ENCODE measurements around the gene SGO2.

SGO2 gene

DNA sequence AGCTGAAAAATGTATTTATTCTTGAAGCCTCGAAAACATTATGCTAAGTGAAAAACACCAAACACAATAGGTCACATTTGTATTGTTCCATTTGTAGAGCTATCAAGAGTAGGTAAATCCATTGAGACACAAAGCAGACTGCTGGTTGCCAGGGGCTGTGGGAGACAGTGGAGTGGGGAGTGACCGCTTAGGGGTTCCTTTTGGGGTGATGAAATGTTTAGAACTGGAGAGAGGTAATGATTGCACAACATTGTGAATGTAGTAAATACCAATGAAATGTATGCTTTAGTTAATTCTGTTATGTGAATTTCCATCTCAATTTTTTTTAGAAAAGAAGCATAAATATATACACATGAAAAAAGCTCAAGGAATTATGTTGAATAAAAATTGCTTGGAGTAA is 32.0 kb upstream of the SGO2 start:
- Histone ChIP-seq H3K27ac (ENCODE audit: low read length) (no peak overlapping the region), H3K27me3 (ENCODE audit: insufficient read depth, low read length) (no peaks in the 10 kb centered on the region), H3K36me3 (ENCODE audit: insufficient read depth, low read depth, low read length) (no peaks in the 10 kb centered on the region; the same call in 1 of the 2 replicates), H3K9me3 (ENCODE audit: insufficient read depth, low read depth, low read length) (no peaks in the 10 kb centered on the region), H3K9ac (ENCODE audit: low read depth, low read length) (no peak overlapping the region), H3K4me1 (ENCODE audit: insufficient read depth, low read length) (0 out of 2 replicates have a peak, but pooled peaks cover 5% of the 10 kb centered on the region), H3K4me3 (ENCODE audit: low read length) (no peak overlapping the region)

DNA sequence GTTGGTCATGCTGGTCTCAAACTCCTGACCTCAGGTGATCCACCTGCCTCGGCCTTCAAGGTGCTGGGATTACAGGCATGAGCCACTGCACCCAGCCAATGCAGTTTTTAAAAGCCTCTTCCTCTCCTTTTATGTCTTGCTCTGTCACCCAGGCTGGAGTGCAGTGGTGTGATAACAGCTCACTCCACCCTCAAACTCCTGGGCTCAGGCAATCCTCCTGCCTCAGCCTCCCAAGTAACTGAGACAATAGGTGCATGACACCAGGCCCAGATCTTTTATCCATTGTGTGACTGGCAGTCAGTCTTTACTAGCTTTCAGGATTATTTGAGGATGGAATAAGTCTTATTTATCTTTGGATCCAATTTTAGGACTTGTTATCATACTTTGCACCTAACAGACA is 29.3 kb upstream of the SGO2 start:
- H3K36me3 ChIP-seq (ENCODE audit: insufficient read depth, low read depth, low read length) = no peaks in the 10 kb centered on the region; the same call in 1 of the 2 replicates
- H3K4me3 ChIP-seq (ENCODE audit: low read length) = no peak overlapping the region
- H3K27me3 ChIP-seq (ENCODE audit: insufficient read depth, low read length) = no peaks in the 10 kb centered on the region
- H3K9me3 ChIP-seq (ENCODE audit: insufficient read depth, low read depth, low read length) = no peaks in the 10 kb centered on the region
- no peak overlapping the region for H3K27ac ChIP-seq (ENCODE audit: low read length)
- 0 out of 2 replicates have a peak, but pooled peaks cover 5% of the 10 kb centered on the region for H3K4me1 ChIP-seq (ENCODE audit: insufficient read depth, low read length)
- no peak overlapping the region for H3K9ac ChIP-seq (ENCODE audit: low read depth, low read length)

DNA sequence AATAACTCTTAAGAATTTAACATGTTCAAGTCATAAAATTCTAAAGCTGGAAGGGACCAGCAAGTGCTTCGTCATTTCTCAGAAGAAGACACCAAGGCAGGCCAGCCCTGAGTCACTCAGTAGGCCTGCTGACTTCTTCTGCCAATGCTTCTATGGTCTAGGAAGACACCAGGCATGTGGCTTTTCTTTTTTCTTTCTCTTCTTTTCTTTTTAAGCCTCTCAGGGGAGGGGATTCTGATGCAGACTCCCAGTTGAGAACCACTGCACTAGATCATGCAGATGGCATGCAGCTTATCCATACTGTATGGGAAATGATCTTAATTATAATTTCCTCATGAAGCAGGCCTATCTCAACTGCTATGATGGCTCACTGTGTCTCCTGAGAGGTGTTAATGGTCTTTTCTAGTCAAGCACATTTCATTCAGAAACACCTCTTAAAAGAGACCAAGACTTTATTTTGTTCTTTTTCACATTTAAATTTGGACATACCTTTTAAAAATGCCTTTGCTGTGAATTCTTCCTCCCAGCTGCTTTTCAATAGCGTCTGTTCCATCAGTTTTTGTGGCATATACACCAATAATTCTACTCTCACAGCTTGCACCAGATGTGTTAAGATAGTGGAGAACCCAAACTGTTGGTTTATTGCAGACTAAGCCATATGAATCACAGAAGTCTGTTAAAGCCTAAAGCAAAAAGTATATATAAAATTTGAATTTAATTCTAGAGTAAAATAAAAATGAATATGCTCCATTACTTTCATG is 27.4 kb upstream of the SGO2 start:
- Histone ChIP-seq H3K27ac (ENCODE audit: low read length) (no peak overlapping the region), H3K9me3 (ENCODE audit: insufficient read depth, low read depth, low read length) (no peaks in the 10 kb centered on the region), H3K9ac (ENCODE audit: low read depth, low read length) (no peak overlapping the region), H3K4me3 (ENCODE audit: low read length) (no peak overlapping the region), H3K4me1 (ENCODE audit: insufficient read depth, low read length) (0 out of 2 replicates have a peak, but pooled peaks cover 5% of the 10 kb centered on the region), H3K36me3 (ENCODE audit: insufficient read depth, low read depth, low read length) (no peaks in the 10 kb centered on the region; the same call in 1 of the 2 replicates), H3K27me3 (ENCODE audit: insufficient read depth, low read length) (no peaks in the 10 kb centered on the region)

DNA sequence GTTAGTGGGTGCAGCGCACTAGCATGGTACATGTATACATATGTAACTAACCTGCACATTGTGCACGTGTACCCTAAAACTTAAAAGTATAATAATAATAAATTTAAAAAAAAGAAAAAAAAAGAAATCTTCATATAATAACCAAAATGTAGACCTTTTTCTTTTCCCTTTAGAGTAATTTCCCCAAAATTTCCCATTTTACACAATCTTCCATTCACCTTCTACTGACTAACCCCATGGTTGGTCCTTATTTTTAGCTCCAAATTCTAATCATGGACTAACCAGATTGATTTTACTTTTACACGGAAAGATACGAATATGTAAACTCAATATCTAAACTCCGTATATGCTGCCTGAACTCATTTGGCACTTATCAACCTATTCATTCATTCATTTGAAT is 23.8 kb upstream of the SGO2 start:
- Histone ChIP-seq H3K9ac (ENCODE audit: low read depth, low read length) (no peak overlapping the region), H3K9me3 (ENCODE audit: insufficient read depth, low read depth, low read length) (no peaks in the 10 kb centered on the region), H3K4me3 (ENCODE audit: low read length) (no peak overlapping the region), H3K36me3 (ENCODE audit: insufficient read depth, low read depth, low read length) (no peaks in the 10 kb centered on the region), H3K27me3 (ENCODE audit: insufficient read depth, low read length) (no peaks in the 10 kb centered on the region), H3K4me1 (ENCODE audit: insufficient read depth, low read length) (0 out of 2 replicates have a peak, but pooled peaks cover 5% of the 10 kb centered on the region), H3K27ac (ENCODE audit: low read length) (no peak overlapping the region)

DNA sequence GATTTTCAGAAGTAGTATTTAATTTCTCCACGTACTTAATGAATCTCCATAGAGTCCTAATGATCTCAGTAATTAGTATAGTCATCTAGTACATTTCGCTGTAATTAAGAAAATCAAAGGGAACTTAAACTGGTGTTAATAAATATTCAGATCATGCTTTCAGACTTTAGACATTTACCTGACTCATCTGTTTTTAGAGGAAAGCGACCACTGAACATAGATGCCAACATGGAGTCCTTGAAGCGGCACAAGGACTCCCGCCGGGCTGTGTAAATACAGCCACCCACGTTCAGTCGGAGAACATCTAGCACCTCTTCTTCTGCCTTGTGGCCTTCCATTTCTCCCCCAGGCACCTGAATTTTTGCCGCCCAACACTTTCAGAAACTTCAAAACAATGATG is 19.3 kb upstream of the SGO2 start:
- Histone ChIP-seq H3K9ac (ENCODE audit: low read depth, low read length) (no peak overlapping the region), H3K4me3 (ENCODE audit: low read length) (no peak overlapping the region), H3K9me3 (ENCODE audit: insufficient read depth, low read depth, low read length) (no peaks in the 10 kb centered on the region), H3K4me1 (ENCODE audit: insufficient read depth, low read length) (no peaks in the 10 kb centered on the region), H3K36me3 (ENCODE audit: insufficient read depth, low read depth, low read length) (no peaks in the 10 kb centered on the region), H3K27ac (ENCODE audit: low read length) (no peak overlapping the region), H3K27me3 (ENCODE audit: insufficient read depth, low read length) (no peaks in the 10 kb centered on the region)

DNA sequence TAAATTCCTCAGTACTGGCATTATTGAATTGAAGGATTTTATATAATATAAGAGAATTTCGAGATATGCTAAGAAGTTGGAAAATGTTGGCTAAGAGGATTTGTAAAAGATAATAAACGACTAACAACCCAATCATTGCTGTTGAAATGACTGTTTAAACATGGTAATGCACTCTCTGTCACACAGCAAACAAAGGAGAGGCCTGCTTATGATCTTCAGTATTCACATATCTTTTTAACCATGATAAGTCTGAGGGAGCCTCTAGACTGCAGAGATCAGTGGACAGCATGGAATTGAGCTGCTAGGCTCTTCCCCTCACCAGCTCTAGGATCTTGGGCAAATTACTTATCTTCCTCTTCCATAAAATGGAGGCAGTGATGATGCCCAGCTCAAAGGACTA is 18.8 kb upstream of the SGO2 start:
- no peaks in the 10 kb centered on the region for H3K4me1 ChIP-seq (ENCODE audit: insufficient read depth, low read length)
- no peaks in the 10 kb centered on the region for H3K9me3 ChIP-seq (ENCODE audit: insufficient read depth, low read depth, low read length)
- no peak overlapping the region for H3K4me3 ChIP-seq (ENCODE audit: low read length)
- no peak overlapping the region for H3K9ac ChIP-seq (ENCODE audit: low read depth, low read length)
- H3K27me3 ChIP-seq (ENCODE audit: insufficient read depth, low read length) = no peaks in the 10 kb centered on the region
- no peak overlapping the region for H3K27ac ChIP-seq (ENCODE audit: low read length)
- H3K36me3 ChIP-seq (ENCODE audit: insufficient read depth, low read depth, low read length) = no peaks in the 10 kb centered on the region

DNA sequence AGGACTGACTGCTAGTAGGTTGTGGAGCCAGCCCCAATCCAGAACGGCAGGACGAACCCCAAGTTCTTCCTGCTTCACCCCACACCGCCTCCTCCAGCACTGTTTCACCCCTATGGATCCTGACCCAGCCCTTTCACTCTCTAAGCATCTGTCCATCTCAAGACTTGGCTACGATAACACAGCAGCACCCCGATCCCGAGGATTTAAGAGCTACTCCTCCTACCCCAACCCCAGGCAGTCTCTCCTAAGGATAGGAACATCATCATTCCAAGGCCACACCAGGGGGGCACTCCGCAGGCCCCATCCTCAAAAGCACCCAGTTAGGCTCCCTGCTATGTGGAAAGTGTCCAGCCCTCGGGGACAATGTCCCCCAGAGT is 16.8 kb upstream of the SGO2 start:
- no peaks in the 10 kb centered on the region for H3K36me3 ChIP-seq (ENCODE audit: insufficient read depth, low read depth, low read length)
- no peak overlapping the region for H3K27ac ChIP-seq (ENCODE audit: low read length)
- no peaks in the 10 kb centered on the region for H3K27me3 ChIP-seq (ENCODE audit: insufficient read depth, low read length)
- H3K4me3 ChIP-seq (ENCODE audit: low read length) = peak overlapping the region; percentile 77
- H3K9ac ChIP-seq (ENCODE audit: low read depth, low read length) = peak overlapping the region; percentile 86
- H3K4me1 ChIP-seq (ENCODE audit: insufficient read depth, low read length) = no peaks in the 10 kb centered on the region
- H3K9me3 ChIP-seq (ENCODE audit: insufficient read depth, low read depth, low read length) = no peaks in the 10 kb centered on the region

DNA sequence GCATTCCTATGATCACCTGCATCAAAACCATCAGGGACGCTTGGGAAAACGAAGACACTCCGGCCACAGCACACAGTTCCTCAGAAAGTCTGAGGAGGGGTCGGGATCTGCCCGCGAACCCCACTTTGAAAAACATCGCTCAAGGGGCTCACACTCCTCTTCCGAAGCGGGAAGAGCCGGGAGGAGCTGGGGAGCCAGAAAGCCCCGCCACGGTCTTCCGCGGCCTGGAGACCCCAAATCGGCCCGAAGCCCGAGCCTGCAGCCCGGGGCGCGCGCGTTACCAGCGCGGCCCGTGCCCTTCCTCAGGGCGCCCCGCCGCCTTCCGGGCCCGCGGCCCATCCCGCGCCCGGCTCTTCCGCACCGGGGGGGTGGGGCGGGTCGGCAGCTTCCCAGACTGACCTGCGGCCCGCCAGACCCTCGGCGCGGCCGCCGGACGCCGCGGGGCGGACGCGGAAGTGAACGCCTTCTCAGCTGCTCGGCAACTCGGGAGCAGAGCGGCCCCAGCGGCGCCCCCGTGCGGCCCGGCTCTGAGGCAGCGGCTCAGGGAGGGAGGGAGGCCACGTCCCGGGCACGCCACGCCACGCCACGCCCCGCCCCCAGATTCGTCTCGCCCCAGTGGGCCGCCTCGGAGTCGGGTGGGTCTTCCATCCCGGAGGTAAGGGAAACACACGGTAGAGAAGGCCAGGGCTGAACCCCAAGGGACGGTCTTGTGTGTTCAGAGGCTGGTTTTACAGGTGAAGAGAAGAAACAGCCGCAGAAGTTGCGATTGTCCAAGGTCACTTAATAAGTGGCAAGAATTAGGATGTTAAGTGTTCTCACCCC is 16.2 kb upstream of the SGO2 start, which contains the start of gene KCTD18:
TSS of gene KCTD18 (minus strand) at position 457 of the 822 bp plus-strand sequence. CDS start 3,052 bp downstream, outside the sequence.
- H3K9me3 ChIP-seq (ENCODE audit: insufficient read depth, low read depth, low read length) = no peaks in the 10 kb centered on the region
- H3K36me3 ChIP-seq (ENCODE audit: insufficient read depth, low read depth, low read length) = no peaks in the 10 kb centered on the region
- H3K27ac ChIP-seq (ENCODE audit: low read length) = no peak within 1 kb of the TSS

DNA sequence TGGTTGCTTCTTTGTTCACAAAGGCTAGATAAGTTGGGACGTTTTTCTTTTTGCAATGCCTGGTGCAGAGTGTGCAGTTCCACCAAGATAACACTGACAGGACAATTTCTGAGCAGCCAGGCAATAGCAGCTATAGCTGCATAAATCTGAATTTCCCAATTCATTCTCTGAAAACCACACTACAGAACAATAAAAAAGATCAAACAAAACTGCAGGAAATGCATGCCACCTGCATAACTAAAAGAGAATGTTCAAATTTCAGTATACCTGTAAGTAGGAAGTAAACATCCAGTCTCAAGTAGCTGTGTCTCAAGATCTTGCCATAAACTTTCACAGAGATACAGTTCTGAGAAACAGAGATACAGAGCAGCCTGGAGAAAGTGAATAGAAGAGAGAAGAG is 10.9 kb upstream of the SGO2 start:
- no peak overlapping the region for H3K27ac ChIP-seq (ENCODE audit: low read length)
- H3K9me3 ChIP-seq (ENCODE audit: insufficient read depth, low read depth, low read length) = peaks cover 7% of the 10 kb centered on the region; the same call in 1 of the 2 replicates
- no peak overlapping the region for H3K9ac ChIP-seq (ENCODE audit: low read depth, low read length)
- H3K4me3 ChIP-seq (ENCODE audit: low read length) = no peak overlapping the region
- no peaks in the 10 kb centered on the region for H3K4me1 ChIP-seq (ENCODE audit: insufficient read depth, low read length)
- H3K36me3 ChIP-seq (ENCODE audit: insufficient read depth, low read depth, low read length) = no peaks in the 10 kb centered on the region
- H3K27me3 ChIP-seq (ENCODE audit: insufficient read depth, low read length) = no peaks in the 10 kb centered on the region

More for the DNA sequence above, 16.2 kb upstream of the SGO2 start, which contains the start of gene KCTD18:
- Histone ChIP-seq H3K9ac (ENCODE audit: low read depth, low read length) (peak within 1 kb of the TSS; percentile 86), H3K27me3 (ENCODE audit: insufficient read depth, low read length) (no peaks in the 10 kb centered on the region), H3K4me1 (ENCODE audit: insufficient read depth, low read length) (no peaks in the 10 kb centered on the region), H3K4me3 (ENCODE audit: low read length) (peak within 1 kb of the TSS; percentile 77)

DNA sequence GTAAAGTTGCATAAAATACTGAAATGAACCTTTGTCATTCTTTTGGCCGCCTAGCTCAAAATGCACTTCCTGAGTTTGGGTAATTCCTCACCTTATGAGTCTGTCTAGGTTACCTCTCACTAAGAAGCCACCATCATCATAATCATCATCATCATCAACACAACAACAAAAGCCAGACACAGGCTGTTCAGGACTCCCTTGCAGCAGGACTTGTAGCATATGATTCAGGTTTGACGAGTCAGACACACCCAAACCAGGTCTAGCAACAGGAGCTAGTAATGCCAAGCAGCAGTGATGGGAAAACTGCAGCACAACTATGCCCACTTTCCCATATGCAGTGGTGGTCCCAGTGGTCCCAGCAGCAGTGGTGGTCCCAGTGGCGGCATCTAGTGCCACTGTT is 2.8 kb upstream of the SGO2 start:
- Histone ChIP-seq H3K9me3 (ENCODE audit: insufficient read depth, low read depth, low read length) (no peaks in the 10 kb centered on the region), H3K4me1 (ENCODE audit: insufficient read depth, low read length) (no peaks in the 10 kb centered on the region), H3K27ac (ENCODE audit: low read length) (no peak overlapping the region), H3K27me3 (ENCODE audit: insufficient read depth, low read length) (peaks cover 34% of the 10 kb centered on the region), H3K9ac (ENCODE audit: low read depth, low read length) (no peak overlapping the region), H3K36me3 (ENCODE audit: insufficient read depth, low read depth, low read length) (no peaks in the 10 kb centered on the region), H3K4me3 (ENCODE audit: low read length) (no peak overlapping the region)

DNA sequence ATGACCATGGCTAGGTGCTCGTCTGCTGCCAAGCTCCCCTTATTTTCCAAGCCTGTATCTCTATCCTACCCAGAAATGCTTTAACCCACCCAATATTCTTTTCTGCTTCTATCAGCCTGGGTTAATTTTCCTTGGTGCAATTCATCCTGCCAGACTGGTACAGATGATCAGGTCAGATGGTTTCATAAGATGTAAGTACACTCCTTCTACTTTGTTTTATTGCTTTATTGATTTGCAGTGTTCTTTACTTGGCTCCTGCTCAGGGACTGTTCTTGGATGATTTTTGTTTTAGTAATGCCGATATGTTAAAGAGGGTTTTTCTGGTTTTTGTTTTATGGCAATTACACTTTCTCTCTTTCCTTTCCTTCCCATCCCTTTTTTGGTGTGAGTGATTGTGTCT is 2.4 kb upstream of the SGO2 start:
- Histone ChIP-seq H3K4me3 (ENCODE audit: low read length) (no peak overlapping the region), H3K36me3 (ENCODE audit: insufficient read depth, low read depth, low read length) (no peaks in the 10 kb centered on the region), H3K9me3 (ENCODE audit: insufficient read depth, low read depth, low read length) (no peaks in the 10 kb centered on the region), H3K4me1 (ENCODE audit: insufficient read depth, low read length) (no peaks in the 10 kb centered on the region), H3K27me3 (ENCODE audit: insufficient read depth, low read length) (peaks cover 34% of the 10 kb centered on the region), H3K27ac (ENCODE audit: low read length) (no peak overlapping the region), H3K9ac (ENCODE audit: low read depth, low read length) (no peak overlapping the region)

All from iPS-20b (cell line).